GM21717 (cell line): Measurements from ENCODE around the gene FSTL4.

Source experiments
- ATAC-seq: cut with Tn5 transposase; IDR thresholded peaks from one replicate; pipeline ENCODE4 v1.9.1; 2021; ENCODE audit warnings: mild to moderate bottlenecking, moderate library complexity; ENCODE audit not compliant: unreplicated experiment

FSTL4 gene

DNA sequence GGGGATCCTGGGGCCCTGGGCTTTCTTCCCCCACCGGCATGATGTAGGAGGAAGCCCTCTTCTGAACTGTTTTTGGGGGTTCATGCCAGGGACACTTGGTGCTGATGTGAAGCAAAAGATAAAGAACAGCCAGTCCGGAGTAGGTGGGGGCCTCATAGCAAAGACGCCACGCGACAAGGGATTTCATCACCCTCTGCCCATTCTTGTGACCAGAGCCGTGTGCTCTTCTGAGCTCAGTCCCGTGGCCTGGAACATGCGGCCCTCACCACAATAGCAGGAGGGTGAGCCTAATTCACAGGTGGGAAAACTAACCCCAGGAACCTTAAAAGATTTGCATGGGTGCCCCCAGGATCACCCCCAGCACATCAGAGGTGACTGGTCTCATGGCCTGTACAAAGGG is 334.6 kb downstream of the FSTL4 start:
- ATAC-seq: no peak

DNA sequence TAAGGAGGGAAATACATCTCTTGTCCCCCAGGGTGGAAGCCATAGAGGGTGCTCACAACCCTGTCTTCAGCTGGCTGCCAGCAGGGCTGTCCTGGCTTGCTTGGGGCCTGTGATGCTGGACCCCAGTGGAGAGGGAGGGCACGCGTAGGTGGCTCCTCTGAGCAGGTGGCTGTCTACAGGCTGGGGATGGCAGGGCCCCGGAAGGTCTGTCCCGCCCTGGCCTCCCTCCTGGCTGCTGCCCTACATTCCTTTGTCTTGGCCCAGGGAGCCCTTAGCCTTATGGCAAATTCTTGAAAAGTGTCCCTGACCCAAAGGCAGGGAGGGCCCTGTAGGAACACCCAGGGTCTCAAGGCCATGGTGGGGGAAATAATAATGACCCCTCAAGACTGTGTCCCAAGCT is 336.2 kb downstream of the FSTL4 start:
- ATAC-seq: no peak

DNA sequence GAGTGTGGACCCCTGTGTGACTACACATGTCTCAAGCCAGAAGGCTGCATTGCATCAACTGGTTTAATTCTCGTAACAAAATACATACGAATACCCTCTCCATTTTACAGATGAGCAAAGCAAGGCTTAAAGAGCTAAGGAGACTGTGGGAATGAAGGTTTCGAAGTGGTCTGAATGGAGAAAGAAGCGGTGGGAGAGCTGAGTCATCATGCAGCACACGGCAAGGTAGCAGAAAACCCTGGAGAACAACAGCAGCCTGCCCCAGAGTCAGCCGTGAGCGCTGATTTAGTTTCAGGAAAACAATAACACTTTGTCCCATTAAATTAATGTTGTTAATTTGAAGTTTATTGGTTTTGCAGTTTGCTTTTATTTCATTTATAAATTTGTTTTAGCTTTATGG is 336.7 kb downstream of the FSTL4 start:
- no peak for ATAC-seq

DNA sequence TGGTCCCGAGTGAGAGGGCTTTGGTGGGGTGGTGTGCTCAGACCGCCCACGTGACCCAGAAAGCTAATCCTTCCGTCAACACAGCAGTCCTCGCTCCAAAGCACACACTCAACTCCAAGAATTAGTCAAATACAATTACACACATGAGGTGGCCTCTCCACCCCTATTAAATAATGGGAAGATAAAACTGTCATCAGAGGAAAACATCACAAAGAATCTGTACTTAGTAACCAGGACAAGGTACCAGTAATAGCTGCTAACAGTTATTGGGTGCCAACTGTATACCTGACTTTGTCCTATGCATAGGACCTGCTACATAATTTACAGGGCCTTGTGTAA is 337.8 kb downstream of the FSTL4 start:
- no peak for ATAC-seq

DNA sequence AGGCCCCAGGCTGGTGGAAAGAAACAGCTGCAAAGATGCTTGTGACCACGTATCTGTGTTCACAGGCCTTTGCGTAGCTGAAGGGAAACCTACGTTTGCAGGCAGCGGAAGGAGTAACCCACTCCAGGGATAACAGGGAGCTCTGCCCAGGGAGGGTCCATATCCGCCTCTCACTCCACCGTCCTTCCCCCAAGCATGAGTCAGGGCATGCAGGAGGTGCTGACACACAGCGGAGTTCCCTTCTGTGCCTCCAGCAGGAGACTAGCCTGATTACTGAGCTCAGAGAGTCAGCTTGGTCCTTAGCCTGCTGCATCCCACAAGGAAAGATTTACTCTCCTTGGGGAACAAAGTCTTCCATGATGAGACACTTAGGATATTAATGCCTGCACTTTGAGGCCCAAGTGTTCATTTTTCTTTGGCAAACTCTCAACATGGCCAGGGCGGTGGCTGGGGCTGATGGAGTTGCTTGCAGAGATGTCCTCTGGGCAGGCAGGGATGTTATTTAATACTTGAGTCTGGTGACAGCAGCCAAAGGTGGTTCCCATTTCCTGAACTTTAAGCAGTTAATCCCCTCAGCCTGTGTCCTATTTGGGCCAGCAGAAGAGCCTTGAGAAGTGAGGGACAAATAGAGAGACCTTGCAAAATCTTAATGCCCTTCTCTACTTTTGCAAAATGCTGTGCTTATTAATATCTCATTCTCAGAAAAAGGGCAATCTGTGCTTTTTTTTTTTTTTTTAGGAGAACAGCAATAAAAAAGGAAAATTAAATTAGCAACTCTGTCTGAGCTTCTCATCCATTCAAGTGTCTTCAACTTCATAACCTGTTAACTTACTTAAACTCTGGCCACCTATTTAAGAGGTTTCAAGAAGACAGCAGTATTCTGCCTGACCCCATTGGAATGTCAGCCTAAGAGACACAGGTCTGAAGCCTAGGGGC is 338.4 kb downstream of the FSTL4 start:
- ATAC-seq: no peak

DNA sequence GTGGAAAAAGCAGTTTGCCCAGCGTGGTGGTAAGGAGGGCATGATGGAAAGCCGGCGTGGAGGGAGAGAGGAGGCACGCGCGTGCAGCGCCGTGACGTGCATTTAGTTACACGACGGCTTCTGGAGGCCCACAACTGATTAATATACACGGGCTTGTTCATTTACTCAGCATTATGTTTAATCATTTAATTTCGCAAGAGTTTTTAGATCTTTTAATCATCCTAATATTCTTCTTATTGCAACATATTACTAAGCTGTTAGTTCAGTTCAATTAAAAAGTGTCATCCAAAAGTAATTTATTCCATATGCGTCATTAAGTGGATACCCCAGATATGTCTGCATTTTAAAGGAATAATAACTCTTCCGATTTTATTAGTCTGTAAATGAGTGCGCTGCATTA is 340.0 kb downstream of the FSTL4 start:
- ATAC-seq: no peak

DNA sequence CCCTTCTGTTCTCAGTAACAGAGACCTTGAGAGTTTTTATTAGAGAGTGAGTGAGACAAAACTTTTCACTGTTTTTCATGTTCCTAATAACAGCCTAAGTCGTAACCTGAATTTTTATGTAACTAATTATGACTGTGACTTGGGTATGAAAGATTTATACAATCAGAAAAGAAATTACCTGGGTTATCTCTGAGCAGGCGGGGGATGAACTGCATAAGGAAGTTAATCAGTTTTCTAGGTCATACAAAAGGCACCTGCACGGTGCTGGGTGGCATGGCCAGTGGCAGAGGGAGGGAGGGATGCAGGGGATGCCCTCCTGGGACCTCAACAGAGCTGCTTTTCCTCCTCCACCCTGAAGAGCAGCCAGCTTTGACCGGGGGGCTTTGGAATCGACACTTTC is 340.7 kb downstream of the FSTL4 start:
- no peak for ATAC-seq

DNA sequence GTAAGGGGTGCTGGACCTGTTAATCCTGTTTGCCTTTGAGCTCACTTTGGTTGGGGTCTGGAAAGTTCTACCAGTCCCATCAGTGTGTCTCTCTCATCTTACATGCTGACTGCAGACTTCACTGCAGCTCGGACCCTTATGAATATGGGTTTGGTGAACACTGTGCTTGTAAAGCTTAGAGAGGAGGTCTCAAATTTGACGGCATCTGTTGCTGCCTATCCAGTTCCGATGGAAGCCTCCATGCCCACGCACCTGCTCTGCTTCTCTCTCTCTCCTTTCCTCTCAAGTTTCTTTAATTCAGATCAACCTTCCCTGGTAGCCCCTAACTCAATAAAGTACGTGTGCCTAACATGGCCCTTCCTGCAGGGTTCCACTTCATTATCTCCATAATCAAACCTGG is 342.6 kb downstream of the FSTL4 start:
- ATAC-seq: no peak

DNA sequence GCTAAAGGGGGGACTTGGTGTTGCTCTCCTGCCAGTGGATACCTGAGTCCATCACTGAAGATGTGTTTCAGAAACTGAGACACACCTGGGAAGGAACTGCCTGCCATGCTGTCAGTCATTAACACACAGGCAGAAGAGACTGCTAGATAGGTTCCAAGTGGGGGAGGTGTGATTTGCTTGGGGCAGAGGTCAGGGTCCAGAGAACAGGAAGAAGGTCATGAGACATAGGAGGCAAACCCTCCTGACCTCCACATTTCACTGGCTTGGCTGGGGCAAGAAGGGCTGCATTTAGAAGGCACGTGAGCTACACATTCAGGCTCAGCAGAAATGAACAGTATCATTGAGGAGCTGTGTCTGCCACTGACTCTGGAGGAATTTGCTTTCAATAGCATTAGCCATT is 344.7 kb downstream of the FSTL4 start:
- no peak for ATAC-seq

DNA sequence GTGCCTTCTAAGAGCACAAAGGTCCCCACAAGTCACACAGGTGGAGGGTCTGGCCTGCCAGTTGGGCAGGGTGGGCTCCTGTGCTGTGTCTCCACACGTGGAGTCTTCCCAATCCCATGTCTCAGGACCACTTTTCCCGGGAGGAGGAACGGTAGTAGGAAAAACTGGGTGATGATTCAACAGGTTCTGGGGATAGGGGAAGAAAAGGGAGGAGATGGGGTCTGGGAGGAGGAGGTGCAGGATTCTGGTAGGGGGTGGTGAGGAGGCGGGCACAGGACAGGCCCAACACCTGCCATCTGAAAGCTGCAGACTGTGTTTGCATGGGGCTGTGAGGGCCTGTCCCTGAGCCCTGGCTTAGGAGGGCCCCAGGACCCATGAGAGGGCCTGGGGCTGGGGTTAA is 345.4 kb downstream of the FSTL4 start:
- no peak for ATAC-seq

DNA sequence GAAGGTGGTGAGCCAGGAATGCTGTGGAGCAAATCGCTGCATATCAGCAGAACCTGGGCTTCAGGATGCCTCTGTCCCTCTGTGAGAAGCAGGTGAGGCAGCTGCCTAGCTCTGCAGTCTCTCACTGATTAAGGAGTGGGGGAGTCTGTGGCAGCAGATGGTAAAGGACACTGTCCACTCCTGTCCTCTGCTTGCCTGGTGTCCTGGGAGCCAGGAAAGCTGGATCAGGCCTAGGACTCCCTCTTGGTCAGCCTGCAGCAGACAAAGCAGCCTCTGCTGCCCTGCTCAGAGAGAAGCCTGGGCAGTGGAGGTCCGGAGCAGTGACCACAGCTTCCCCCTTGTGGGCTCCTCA is 345.8 kb downstream of the FSTL4 start:
- no peak for ATAC-seq

DNA sequence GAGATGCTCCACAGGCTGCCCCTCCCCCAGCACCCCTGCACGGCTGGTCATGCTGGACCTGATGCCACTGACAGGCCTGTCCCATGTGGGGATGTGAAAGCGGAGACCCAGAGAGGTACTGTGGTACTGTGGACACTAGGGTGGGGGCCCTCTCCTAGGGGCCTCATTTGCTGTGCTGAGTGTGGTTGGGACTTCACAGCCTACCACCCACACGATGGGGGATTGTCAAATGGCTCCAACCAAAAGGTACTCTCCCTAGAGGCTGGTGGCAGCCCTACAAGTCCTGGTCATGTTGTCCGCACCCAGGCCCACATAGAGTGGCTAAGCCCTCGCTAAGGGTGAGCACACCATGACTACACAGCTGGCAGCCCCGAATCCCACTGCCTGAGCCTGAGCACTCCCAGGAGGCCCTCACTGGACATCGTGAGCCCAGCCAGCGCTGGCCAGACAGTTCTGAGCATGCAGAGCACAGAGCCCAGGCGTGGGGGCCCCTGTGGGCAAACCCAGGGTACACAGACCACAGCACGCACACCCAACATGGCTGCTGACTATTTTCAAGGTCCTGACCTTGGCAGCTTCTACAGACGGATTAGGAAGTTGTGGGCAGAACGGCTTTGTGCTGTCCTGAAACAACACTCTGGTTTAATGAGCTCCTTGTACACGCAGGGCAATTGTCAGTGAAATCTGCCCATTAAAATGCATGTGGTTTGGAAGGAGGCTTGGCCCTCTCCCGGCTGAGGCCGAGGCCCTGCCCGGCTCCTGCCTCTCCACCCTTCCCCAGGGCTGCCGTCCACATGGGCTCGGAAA is 346.4 kb downstream of the FSTL4 start:
- ATAC-seq: no peak

DNA sequence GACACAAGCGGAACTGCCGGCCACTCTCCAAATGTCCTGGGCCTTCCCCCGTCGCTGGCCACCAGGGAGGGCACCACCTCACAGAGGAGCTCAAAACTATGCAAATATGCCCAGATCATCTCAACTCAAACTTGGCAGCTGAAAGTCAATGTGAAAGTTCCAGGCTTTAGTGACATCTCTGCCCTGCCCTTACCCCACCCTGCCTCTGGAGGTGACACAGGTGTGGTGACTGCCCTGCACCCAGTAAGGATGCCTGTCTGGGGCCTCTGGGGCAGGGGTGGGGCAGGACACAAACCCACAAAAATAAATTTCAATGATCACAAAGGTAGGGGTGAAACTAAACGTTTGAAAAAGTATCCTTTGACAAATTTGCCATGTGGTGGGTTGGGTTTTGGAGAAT is 347.1 kb downstream of the FSTL4 start:
- ATAC-seq: no peak

DNA sequence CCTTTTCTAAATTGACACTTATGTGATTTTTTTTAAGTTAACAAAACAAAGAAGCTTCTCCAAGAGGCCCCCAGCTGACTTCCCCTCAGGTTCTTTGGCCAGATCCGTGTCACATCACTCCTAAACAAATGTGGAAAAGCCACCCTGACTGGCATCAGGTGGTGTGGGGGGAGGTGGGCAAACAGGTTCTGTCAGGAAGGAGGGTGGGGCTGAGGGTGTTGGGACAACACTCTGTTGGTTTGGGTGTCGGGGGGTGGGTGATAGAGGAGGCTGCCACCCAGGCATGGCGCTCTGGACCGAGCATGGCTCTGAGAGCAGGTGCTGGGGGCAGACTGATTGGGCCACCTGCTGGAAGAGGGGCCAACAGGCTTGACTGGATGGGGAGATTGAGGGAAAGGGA is 349.7 kb downstream of the FSTL4 start:
- ATAC-seq: no peak

DNA sequence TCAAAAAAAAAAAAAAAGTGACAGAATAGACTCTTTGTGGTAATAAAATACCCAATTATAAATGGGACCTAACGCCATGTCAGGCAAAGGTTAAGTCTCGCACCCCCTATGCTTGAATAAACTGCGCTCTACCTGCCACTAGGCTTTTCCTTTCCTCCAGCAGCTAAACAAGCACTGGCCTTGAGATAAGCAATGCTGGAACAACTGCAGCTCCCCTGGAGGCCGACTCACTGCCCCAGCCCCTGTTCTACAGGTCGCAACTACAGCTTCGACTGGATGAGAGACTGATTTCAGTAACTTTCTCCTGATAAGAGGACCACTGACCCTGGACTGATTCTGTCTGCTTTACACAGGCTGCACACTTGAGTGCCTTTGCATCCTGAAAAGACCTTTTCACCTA is 350.3 kb downstream of the FSTL4 start:
- no peak for ATAC-seq

DNA sequence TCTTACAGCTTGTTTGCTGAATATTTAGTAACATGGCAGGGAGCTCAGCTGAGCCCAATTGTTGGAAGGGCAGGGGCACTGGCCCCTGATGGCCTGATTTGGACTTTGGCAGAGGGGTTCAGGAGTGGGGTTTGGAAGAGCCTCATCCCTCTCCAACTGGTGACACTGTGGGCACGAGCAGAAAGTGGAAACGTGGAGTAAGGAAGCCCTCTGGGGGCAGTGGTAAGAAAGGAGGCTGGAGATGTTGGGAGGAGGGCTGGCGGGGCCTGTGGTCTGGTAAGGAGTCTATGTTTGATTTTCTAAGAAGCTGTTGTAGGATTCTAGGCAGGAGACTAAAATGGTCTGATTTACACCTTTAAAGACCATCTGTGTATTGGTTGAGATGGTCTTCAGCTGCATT is 351.6 kb downstream of the FSTL4 start:
- no peak for ATAC-seq

DNA sequence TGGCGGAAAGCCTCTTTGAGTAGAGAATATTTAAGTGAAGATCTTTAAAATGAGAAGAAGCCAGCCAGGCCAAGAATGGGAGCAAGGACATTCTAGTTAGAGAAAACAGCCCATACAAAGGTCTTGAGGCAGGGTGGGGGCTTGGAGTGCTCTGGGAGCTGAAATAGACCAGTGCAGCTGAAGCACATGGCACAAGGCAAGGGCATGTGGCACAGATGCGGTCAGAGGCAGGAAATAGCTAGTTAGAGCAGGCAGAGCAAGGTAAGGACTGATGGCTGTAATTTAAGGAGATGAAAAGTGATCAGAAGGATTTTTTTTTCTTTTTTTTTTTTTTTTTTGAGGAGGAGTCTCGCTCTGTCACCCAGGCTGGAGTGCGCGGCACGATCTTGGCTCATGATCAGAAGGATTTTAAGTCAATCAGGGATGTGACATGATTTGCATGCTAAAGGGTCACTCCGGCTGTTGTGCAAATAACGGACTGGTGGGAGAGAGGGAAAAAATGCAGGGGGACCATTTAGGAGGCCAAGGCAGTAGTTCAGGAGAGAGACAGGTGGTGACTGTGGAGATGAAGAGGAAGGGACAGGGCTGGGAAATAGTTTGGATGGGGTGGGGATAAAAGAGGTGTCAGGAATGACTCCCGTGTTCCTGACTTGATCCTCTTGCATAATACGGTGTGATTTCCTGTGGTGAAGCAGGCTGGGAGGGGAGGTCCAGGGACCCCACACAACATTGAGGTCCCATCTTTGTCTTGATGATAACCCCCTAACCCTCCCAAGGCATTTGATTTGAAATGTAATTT is 352.9 kb downstream of the FSTL4 start:
- ATAC-seq: no peak

DNA sequence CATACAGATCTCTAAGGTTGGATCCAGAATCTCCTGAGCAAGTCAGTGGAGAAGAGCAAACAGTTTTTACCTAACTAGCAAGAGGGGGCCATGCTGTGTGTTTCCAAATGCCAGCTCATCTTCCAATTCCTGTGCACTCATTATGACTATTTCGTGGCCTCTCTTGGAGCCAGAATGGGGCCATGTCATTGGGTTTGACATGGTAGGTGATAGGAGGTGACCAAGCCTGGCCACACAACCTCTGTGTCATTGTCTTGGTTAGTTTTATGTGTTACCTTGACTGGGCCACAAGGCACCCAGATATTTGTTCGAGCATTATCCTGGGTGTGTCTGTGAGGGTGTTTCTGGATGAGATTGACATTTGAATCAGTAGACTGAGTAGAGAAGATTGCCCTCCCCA is 354.4 kb downstream of the FSTL4 start:
- ATAC-seq: no peak

DNA sequence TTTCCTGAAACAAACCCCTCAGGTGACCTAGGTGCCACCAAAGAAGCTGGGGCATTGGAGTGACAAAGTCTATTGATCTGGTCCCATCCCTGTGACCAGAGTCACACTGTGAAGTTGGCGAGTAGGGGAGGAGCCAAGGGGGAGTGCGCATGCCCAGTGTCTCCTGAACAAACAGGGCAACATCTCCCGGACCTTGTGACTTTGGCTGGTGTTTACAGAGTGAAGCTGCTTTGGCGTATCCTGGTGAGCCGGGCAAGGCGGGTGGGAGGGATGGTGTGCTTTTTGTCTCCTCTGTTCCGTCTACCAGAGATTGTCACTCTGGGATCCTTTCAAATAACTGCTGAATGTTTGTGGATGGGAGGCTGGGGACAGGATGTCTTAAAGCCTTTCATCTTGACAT is 356.1 kb downstream of the FSTL4 start:
- ATAC-seq: no peak

DNA sequence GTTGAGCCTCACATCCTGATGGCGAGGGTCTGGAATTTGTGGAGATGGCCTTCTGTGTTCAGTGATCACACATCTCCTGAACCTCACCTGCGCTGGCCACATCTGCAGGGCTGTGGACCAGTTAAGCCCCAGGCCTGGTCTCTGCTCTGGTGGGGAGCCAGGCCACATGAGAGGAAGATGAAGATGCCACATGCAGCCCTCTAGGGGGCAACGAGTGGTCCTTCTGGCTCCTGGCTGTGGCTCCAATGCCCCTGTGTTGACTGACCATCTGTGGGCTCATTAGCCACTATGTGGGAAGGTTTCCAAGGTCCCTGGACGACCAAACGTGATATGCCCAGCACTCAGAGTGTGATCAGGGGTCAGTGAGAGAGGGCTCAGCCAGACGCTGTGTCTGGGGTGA is 357.5 kb downstream of the FSTL4 start:
- no peak for ATAC-seq

DNA sequence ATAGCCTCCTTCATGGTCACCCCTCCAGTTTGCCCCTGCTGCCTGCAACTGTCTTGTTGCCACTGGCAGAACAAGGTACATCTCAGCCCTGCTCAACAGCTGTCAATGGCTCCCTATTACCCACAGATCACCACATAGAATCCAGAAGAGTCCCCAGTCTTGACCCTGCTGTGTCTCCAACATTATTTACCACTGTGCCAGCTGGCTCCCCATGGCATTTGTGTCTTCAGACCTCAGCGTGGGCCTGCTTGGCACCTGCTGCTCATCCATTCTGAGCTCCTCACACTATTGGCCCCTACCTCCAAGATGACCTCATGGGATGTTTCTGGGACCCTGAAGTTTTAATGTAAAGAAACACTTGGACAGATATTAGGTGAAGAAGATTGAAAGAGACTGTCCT is 358.7 kb downstream of the FSTL4 start:
- ATAC-seq: no peak

DNA sequence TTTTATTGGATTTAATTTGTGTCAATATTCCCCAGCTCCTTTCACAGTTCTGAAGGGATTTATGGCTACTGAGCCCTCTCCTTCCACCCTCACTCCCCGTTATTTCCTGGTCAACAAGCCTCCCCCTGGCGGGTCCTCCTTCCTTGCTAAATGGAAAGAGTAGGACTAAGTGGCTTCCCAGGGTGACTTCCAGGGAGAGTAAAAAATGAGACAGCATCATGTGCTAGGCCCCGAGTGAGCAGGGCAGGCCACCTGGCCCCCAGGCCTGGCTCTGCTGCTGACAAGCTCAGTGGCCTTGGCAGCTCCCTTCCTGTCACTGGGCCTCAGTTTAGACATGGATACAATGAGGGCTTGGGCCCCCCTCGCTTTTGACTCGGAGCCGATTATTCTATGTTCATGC is 359.3 kb downstream of the FSTL4 start:
- no peak for ATAC-seq
